Gastrocnemius medialis (tissue), 4 donors: ENCODE measurements around the gene NMT2.

Experiments used
- POLR2A ChIP-seq, 2 donors: fragments of 450-650 bp; IDR thresholded peaks; one replicate each; pipeline ENCODE4 v1.6.1; 2017; ENCODE audit warnings: antibody characterized with exemption in 2 of 2, mild to moderate bottlenecking in 2 of 2, moderate library complexity in 2 of 2
- TF ChIP-seq, protein P1 (sequence below), 5 experiments: fragments of 450-650 bp in 3 of 5; fragments of 200-600 bp in 2 of 5; sonication (generic) in 2 of 5; IDR thresholded peaks in 4 of 5; conservative IDR thresholded peaks in 1 of 5; 1 replicate in 4 of 5; 2 replicates in 1 of 5; pipeline ENCODE4 v1.5.1; 2016 to 2019; ENCODE audit warnings: antibody characterized with exemption in 5 of 5, mild to moderate bottlenecking in 3 of 5, moderate library complexity in 3 of 5

DNA sequence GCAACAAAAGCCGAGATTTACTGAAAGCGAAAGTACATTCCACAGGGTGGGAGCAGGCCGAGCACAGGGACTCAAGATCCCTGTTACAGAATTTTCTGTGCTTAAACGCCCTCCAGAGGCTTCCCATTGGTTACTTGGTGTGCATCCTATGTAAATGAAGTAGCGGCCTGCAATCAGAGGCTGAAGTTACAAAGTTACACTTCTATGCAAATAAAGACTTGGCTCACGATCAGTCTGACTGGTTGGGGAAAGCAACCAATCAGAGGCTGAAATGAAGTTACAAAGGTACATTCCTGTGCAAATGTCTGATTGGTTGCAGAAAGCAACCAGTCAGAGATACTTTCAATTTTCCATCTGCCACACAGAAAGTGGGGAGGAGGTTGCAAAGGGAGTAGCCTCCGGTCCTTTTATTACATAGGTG lies 84.0 kb downstream of the NMT2 start:
- TF ChIP-seq, protein P1, sequence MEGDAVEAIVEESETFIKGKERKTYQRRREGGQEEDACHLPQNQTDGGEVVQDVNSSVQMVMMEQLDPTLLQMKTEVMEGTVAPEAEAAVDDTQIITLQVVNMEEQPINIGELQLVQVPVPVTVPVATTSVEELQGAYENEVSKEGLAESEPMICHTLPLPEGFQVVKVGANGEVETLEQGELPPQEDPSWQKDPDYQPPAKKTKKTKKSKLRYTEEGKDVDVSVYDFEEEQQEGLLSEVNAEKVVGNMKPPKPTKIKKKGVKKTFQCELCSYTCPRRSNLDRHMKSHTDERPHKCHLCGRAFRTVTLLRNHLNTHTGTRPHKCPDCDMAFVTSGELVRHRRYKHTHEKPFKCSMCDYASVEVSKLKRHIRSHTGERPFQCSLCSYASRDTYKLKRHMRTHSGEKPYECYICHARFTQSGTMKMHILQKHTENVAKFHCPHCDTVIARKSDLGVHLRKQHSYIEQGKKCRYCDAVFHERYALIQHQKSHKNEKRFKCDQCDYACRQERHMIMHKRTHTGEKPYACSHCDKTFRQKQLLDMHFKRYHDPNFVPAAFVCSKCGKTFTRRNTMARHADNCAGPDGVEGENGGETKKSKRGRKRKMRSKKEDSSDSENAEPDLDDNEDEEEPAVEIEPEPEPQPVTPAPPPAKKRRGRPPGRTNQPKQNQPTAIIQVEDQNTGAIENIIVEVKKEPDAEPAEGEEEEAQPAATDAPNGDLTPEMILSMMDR (IDR thresholded peaks at IDR 0.05 in 4 of 5, conservative IDR thresholded peaks at IDR 0.05 in 1 of 5) = no peak
- TF ChIP-seq POLR2A (IDR thresholded peaks at IDR 0.05) = no peak
